Measurements from ENCODE around the gene HNRNPA3.

- no peak for TF ChIP-seq CTCF (IDR thresholded peaks at IDR 0.05; ENCODE audit: borderline replicate concordance, extremely low read depth, low read length, poor library complexity, severe bottlenecking)
- TF ChIP-seq EZH2 (IDR thresholded peaks at IDR 0.05; ENCODE audit: borderline replicate concordance, low read depth, low read length, severe bottlenecking), result no peak
These were observed 46.6 kb upstream of the HNRNPA3 start for GRCh38 chr2:177165721-177166711.

Measured in DND-41 (cell line).